ENCODE data around the gene PPP1R13B. TPM values are rescaled to one million over a fixed set of nuclear protein-coding genes. Genes with fewer than 3 reads are reported as not detected.

The PPP1R13B gene
- total and polyA plus RNA-seq, 2 experiments from 2014 or later: 2.0 to 8.5 TPM

- no peaks in the 10 kb centered on the region for H3K36me3 ChIP-seq (ENCODE audit: insufficient read depth)
- DNase-seq (ENCODE audit: low spot score) (no peak), ATAC-seq (no peak)
- H4K20me1 ChIP-seq (replicated peaks; ENCODE audit: insufficient read depth): no peaks in the 10 kb centered on the region
- H3F3A ChIP-seq (replicated peaks; ENCODE audit: low read depth): no peaks in the 10 kb centered on the region
- no peak overlapping the region for H3K4me3 ChIP-seq
- no peak overlapping the region for H3K4me3 Mint-ChIP-seq
- no peaks in the 10 kb centered on the region for H3K4me1 ChIP-seq (ENCODE audit: insufficient read depth)
- H3K4me1 Mint-ChIP-seq: peaks cover 6% of the 10 kb centered on the region; the same call in 2 of the 3 replicates
- no peak overlapping the region for H3K4me2 ChIP-seq
- H3K27me3 ChIP-seq (ENCODE audit: insufficient read depth): no peaks in the 10 kb centered on the region
- no peak overlapping the region for H3K27ac ChIP-seq (ENCODE audit: low read depth)
- H3K9me2 ChIP-seq (ENCODE audit: insufficient read depth): no peaks in the 10 kb centered on the region
- TF ChIP-seq POLR2AphosphoS5 (IDR thresholded peaks at IDR 0.05; ENCODE audit: low read depth) (no peak), ZNF114 (CRISPR knock-in tag; IDR thresholded peaks at IDR 0.05) (no peak), STAT1 (IDR thresholded peaks at IDR 0.05; ENCODE audit: unreplicated experiment) (no peak), JUNB (IDR thresholded peaks at IDR 0.05; ENCODE audit: unreplicated experiment) (no peak), NANOG (IDR thresholded peaks at IDR 0.05; ENCODE audit: borderline replicate concordance) (no peak), ZNF331 (CRISPR knock-in tag; IDR thresholded peaks at IDR 0.05; ENCODE audit: low read depth) (no peak), EZH2phosphoT487 (IDR thresholded peaks at IDR 0.05; ENCODE audit: unreplicated experiment) (no peak), ETS1 (IDR thresholded peaks at IDR 0.05) (no peak), CREB1 (CRISPR knock-in tag; IDR thresholded peaks at IDR 0.05; ENCODE audit: low read depth) (no peak)
- TF ChIP-seq, protein P1, sequence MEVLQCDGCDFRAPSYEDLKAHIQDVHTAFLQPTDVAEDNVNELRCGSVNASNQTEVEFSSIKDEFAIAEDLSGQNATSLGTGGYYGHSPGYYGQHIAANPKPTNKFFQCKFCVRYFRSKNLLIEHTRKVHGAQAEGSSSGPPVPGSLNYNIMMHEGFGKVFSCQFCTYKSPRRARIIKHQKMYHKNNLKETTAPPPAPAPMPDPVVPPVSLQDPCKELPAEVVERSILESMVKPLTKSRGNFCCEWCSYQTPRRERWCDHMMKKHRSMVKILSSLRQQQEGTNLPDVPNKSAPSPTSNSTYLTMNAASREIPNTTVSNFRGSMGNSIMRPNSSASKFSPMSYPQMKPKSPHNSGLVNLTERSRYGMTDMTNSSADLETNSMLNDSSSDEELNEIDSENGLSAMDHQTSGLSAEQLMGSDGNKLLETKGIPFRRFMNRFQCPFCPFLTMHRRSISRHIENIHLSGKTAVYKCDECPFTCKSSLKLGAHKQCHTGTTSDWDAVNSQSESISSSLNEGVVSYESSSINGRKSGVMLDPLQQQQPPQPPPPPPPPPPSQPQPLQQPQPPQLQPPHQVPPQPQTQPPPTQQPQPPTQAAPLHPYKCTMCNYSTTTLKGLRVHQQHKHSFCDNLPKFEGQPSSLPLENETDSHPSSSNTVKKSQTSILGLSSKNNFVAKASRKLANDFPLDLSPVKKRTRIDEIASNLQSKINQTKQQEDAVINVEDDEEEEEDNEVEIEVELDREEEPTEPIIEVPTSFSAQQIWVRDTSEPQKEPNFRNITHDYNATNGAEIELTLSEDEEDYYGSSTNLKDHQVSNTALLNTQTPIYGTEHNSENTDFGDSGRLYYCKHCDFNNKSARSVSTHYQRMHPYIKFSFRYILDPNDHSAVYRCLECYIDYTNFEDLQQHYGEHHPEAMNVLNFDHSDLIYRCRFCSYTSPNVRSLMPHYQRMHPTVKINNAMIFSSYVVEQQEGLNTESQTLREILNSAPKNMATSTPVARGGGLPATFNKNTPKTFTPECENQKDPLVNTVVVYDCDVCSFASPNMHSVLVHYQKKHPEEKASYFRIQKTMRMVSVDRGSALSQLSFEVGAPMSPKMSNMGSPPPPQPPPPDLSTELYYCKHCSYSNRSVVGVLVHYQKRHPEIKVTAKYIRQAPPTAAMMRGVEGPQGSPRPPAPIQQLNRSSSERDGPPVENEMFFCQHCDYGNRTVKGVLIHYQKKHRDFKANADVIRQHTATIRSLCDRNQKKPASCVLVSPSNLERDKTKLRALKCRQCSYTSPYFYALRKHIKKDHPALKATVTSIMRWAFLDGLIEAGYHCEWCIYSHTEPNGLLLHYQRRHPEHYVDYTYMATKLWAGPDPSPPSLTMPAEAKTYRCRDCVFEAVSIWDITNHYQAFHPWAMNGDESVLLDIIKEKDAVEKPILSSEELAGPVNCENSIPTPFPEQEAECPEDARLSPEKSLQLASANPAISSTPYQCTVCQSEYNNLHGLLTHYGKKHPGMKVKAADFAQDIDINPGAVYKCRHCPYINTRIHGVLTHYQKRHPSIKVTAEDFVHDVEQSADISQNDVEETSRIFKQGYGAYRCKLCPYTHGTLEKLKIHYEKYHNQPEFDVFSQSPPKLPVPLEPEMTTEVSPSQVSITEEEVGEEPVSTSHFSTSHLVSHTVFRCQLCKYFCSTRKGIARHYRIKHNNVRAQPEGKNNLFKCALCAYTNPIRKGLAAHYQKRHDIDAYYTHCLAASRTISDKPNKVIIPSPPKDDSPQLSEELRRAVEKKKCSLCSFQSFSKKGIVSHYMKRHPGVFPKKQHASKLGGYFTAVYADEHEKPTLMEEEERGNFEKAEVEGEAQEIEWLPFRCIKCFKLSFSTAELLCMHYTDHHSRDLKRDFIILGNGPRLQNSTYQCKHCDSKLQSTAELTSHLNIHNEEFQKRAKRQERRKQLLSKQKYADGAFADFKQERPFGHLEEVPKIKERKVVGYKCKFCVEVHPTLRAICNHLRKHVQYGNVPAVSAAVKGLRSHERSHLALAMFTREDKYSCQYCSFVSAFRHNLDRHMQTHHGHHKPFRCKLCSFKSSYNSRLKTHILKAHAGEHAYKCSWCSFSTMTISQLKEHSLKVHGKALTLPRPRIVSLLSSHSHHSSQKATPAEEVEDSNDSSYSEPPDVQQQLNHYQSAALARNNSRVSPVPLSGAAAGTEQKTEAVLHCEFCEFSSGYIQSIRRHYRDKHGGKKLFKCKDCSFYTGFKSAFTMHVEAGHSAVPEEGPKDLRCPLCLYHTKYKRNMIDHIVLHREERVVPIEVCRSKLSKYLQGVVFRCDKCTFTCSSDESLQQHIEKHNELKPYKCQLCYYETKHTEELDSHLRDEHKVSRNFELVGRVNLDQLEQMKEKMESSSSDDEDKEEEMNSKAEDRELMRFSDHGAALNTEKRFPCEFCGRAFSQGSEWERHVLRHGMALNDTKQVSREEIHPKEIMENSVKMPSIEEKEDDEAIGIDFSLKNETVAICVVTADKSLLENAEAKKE (CRISPR knock-in tag; IDR thresholded peaks at IDR 0.05): no peak
- peaks cover 15% of the 10 kb centered on the region for H3K27me3 Mint-ChIP-seq (ENCODE audit: insufficient read depth, low read depth, poor library complexity)
- no peak overlapping the region for H3K27ac Mint-ChIP-seq
- H3K9me3 Mint-ChIP-seq: peaks cover 10% of the 10 kb centered on the region
- H3K36me3 Mint-ChIP-seq (ENCODE audit: low read depth): peaks cover 5% of the 10 kb centered on the region; the same call in 2 of the 3 replicates
- H3K79me2 ChIP-seq (replicated peaks; ENCODE audit: insufficient read depth): no peaks in the 10 kb centered on the region
- no peak overlapping the region for H2AFZ ChIP-seq
Observed at GRCh38 chr14:103894723-103895059, 47.3 kb upstream of the PPP1R13B start.

Measured in GM23338 (cell line).